NCI-H128 (cell line): ENCODE data around the gene UNC93B1.
A peak's percentile ranks its signal among the peaks of the same experiment; 100 is the strongest.
"Not testable (repeated sequence)": the region's sequence is repeated elsewhere in the genome, so short reads cannot be mapped to it uniquely, and the experiment has no call there.

Experiments used
- DNase-seq: peaks from one replicate; lab custom pipeline; 2025; ENCODE audit not compliant: unreplicated experiment; lab: John Stamatoyannopoulos, UW

The UNC93B1 gene

DNA sequence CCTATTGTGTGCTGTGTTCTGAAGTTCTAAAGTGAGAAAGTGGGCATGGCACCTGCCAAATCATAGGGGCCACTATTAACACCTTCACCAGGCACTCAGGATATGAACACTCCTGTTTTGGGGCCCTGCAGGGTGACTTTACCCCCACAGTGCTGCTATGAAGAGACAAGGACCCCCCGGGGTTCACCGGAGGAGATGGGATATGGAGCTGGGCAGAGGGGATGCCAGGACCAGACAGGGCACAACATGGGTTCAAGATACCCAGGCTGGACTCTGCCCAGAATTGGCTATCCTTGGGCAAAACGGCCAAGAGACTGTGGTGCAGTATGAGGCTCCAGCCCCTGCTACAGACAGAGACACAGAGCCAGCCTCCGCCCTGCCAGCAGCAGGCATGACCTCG lies 9.5 kb downstream of the UNC93B1 start:
- not testable (repeated sequence) for DNase-seq

DNA sequence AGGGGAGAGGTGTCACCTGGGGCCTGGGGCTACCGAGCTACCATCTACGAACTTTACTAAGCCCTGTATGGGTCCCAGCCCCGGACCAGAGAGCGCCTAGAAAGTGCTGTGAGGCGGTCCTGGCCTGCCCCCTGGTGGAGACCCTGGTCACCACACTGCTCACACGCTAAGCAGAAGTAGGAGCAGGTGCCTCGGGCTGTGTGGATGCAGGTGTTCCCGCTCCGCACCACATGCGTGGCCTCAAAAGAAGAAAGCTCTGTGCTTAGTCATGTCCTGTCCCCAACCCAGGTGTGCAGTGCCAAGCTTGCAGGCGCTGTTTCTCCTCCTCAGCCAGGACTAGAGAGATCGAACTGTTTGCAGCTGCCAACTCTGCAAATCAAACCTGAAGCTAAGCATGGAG lies 10.1 kb downstream of the UNC93B1 start:
- peak; percentile 11 for DNase-seq

DNA sequence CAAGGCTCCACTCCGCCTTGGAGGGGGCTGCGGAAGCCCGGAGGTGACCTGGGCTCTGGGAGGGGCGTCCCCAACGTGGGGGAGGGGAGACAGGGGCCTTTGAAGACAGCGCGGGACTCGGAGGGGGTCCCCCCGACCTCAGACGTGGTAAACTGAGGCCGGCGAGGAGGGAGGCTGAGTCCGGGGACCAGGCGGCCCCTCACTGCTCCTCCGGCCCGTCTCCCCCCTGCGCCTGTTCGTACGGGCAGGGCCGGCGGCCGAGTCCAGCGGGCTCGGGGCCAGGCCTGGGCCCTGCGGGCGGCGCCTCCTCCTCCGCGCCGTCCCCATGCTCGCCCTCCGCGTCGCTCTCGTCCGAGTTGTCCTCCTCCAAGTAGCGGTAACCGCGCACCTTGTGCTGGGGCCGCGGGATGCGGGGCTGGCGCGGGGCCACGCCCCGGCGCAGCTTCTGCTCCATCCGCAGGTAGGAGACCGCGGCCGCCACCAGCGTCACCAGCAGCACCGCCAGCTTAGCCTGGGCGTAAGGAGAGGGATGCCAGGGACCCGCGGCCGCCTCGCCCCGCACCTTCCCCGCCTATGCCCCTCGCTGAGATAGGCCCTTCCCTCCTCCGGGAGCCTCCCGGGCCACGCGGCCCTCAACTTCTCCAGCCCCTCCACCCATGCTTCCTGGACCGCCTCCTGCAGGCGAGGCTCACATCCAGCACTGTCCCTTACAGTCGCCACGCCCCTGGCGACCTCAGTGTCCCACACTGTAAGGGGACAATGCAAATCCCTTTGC lies 12.4 kb downstream of the UNC93B1 start:
- DNase-seq = not testable (repeated sequence)

DNA sequence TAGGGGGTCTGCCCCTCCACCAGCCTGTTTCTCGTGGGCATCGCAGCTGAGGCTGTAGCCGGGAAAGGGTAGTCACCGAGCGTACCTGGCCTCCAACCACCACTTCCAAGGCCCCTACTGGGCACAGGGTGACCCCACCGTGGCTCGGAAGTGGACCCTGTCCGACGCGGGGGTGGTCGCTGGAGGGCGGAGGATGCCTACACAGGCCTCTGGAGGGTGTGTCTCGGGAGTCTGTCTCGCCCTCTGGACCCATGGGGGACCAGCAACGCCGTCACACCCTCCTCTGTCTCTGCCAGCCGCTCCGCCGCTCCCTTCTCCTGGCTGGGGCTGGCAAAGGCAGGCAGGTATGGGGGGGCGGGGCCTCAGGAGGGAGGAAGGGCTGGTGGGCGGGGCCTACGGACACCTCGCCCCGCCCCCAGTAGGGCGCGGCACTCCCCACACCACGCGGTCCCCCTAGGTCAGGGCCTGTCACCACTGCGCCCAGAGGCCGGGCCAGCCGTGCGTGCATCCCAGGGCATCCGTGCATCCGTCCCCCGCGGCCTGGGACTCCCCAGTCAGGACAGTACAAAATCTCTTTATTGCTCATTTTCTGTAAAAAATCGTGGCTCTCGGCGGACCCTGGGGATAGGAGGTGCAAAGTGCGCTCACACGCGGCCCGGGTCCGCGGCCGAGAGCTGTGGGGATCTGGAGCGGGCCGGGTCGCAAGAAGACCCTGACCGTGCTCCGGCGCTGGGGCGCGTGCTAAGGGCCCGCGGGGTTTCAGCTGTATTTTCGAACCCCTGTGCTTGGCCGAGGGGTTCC lies 13.2 kb downstream of the UNC93B1 start:
- not testable (repeated sequence) for DNase-seq

DNA sequence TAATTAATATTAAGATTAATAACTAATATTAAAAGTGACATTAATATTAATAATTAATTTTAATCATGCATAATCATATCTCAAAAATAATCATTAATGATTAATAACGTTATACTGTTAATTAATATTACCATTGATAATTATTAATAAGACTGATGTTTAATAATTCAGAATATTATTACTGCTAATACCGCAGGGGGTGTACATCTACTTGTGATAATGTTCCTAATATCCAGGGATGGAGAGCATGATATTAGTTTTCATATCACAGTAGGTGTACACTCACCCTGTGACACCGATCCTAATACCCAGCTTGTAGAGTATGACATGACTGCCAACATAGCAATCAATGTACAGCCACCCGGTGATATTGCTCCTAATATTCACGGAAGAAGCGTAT lies 18.6 kb downstream of the UNC93B1 start:
- not testable (repeated sequence) for DNase-seq

DNA sequence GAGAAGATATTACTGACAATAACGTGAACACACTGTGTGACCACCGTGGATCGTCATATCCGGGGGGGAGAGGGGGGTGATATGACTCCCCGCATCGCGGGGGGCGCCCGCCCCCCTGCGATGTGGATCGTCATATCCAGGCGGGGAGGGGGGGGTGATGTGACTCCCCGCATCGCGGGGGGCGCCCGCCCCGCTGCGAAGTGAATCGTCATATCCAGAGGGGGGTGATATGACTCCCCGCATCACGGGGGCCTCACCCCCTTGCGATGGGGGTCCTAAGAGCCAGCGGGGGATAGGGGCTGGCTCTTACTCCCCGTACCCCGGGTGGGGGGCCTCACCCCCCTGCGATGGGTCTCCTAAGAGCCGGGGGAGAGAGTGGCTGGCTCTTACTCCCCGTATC lies 19.9 kb downstream of the UNC93B1 start:
- DNase-seq = no peak

DNA sequence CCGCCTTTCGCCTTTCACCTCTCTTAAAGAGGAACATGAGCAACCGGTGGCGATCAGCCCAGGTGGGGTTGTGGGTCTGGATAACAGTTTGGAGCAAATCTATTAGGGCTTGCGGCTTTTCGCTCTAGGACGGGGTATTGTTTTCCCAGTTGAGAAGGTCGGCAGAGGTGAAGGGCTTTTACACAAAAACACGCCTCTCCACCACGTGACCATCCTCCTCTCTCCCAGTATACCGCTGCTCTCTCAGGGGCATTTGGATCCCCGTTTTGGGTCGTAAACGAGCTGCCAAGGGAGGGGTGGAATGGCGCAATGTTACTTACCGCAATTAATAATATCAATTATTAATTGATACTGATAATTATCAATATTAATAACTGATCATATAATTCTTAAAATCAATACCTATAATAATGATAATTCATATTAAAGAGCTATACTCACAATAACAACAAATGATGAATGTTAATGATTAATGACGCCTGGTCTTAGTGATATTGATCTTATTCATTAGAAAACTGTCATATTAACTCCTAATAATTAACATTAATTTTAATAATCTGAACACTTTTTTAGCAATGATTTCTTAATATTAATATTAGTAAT lies 21.5 kb downstream of the UNC93B1 start:
- DNase-seq = not testable (repeated sequence)

DNA sequence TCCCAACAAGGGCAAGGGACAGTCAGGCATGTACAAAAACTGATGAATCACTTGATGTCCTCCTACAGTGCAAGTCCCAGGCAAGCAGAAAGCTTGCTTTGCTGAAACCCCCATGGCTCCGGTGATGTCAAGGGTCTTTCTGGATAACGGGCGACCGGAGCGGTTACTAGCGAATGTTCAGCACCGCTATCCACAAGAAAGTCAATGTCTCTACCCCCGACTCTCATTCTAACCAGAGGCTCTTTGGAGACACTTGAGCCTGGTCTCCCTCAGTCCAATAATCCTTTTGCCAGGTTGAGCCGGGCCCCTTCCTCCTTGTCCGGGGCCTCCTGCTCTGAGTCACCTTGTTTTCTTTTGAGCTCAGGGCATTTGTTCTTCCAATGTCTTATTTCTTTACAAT lies 22.7 kb downstream of the UNC93B1 start:
- DNase-seq = not testable (repeated sequence)

DNA sequence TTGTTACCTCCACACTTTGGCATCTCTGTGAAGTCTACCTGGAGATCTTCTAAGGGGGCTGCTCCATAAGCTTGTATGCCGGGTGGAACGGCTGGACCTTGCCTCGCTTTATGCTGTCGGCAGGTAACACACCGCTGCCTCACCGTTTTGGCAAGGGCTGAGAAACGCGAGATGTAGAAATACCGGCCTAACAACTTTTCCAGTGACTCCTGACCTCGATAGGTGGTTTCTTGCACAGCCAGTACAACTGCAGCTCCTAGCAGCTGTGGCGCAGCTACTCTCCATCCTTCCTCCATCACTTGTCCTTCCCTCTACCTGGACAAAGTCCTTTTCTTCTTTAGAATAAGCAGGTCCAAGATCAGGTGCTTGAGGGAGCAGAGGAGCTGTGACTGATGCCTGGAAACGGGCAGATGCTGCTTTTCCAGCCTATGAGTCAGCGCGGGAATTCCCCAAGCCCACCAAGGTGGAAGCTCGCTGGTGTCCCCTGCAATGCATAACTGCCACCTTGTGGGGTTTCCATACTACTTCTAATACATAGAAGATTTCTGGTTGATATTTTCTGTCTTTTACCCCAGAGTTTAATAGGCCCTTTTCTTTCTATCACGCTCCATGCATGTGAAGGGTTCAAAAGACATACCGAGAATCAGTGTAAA lies 25.0 kb downstream of the UNC93B1 start:
- DNase-seq = not testable (repeated sequence)

DNA sequence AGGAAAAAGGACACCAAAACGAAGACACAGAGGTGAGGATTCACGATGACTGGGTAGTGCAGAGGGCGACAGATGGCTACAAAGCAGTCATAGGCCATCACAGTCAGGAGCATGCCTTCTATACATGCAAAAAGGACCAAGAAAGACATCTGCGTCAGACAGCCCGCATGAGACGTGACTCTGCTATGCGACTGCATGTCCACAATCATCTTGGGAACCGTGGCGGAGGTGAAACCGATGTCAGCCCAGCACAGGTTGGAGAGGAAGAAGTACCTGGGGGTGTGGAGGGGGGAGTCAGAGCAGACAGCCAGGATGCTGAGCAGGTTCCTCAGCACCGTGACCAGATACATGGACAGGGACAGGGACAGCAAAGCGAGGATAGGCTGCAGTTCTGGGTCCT lies 29.2 kb downstream of the UNC93B1 start:
- not testable (repeated sequence) for DNase-seq

DNA sequence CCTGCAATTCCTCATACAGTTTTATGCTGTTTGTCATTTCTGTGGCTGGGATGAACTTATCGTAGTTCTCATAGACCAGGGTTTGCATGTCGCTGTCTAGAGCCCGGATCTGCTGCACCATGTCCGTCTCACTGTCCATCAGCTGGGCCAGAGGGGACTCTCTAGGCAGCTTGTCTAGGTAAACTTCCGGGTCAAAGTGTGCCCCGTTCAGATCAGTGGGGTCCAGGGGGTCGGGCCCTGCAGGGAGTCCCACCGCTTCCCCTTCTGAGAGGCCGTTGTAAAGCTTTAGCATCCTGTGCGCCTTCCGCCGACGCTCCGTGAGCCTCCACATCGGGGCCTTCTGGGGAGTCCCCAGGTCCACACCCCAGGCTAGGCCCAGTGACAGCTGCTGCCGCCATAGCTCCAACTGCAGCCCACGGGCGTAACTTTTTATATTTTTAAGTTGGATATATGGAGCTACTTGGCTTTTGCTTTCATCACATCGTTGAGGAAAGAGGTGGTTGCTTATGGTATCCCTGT lies 38.0 kb downstream of the UNC93B1 start:
- not testable (repeated sequence) for DNase-seq

DNA sequence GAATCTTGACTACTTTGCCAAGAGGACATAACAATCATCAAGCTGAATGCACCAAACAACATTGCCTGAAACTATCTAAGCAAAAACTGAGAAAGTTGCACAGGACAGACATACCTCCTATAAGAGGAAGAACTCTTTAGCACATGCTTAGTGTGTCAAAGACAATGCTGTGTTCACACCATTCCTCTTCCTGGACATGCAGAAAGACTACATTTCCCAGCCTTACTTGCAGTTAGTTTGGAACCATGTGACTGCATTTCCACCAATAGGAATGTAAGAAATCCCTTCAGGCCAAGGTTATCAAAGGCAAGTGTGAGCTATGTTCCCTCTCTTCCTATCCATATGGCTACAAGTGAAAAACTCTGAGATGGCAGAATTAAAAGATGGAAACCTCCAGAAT lies 39.2 kb downstream of the UNC93B1 start:
- DNase-seq = not testable (repeated sequence)

DNA sequence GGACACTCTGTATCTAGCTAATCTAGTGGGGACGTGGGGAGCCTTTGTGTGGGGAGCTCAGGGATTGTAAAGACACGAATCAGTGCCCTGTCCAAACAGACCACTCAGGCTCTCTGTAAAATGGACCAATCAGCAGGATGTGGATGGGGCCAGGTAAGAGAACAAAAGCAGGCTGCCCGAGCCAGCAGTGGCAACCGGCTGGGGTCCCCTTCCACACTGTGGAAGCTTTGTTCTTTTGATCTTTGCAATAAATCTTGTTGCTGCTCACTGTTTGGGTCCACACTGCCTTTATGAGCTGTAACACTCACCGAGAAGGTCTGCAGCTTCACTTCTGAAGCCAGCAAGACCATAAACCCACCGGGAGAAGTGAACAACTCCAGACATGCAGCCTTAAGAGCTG lies 40.0 kb downstream of the UNC93B1 start:
- not testable (repeated sequence) for DNase-seq

DNA sequence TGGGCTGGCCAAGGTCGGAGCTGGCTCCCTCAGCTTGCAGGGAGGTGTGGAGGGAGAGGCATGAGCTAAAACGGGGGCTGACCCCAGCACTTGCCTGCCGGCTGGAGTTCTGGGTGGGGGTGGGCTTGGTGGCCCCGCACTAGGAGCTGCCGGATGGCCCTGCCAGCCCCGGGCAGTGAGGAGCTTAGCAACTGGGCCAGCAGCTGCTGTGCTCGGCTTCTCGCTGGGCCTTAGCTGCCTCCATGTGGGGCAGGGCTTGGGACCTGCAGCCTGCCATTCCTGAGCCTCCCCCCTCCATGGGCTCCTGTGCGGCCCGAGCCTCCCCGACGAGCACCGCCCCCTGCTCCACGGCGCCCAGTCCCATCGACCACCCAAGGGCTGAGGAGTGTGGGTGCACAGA lies 40.7 kb downstream of the UNC93B1 start:
- DNase-seq = not testable (repeated sequence)

DNA sequence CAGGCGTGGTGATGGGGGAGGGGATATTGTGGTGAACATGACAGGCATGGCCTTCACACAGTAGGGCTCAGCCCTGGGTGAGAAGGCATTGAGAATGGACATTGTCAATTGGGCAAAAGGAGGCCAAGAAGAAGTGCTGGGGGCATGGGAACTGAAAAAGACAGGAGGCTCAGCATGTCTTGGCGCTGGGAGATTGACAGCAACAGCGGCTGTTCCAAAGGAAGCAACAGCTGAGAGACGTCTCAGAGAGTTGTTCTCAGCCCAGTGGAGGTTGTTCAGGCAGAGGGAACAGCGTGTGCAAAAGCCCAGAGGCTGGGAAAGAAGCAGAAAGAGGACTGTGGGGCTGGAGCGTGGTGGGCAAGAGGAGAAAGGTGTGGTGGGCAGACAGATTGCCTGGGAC lies 47.7 kb downstream of the UNC93B1 start:
- DNase-seq = not testable (repeated sequence)

DNA sequence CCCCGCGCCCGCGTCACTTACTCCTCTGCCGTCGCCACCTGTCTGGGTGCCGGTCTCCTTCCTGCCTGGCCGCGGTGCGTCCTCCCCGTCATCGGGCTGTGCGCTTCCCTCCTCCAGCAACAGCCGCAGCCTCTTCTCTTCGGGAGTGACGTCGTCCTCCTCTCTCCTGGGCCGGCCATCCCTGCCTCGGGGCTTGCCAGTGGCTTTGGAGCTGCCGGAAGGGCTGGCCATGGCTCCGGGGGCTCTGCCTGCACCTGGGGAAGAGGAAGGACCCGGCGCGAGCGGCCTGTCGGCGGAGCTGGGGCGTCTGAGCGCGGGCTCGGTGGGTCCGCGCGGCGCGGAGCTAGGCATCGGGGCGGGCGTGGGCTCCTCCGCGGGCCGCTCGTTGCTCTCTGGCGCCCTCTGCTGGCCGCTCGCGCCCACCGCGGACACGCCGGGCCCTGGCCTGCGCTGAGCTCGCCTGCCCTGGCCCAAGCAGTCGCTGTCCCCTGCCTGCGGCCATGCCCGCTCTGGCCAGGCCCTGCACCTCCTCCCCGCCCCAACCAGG lies 48.4 kb downstream of the UNC93B1 start:
- DNase-seq = not testable (repeated sequence)

DNA sequence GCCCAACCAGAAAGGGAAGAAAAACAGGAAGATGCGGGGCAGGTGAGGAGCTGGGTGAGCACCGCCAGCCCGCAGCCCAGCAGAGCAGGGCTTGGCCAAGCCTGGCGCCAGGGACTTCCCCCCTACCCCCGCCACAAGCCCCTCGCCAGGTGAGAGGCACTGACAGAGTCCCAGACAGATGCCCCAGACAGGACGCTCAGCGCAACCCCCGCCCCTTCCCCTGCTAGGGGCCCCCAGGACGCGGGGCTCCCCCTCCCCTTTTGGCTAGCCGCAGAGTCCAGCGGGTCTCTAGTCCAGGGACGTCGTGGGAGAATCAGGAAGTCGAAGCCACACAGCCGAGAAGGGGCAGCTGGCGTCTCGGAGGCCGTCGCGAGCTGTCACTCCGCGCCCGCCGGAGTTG lies 48.9 kb downstream of the UNC93B1 start:
- not testable (repeated sequence) for DNase-seq

DNA sequence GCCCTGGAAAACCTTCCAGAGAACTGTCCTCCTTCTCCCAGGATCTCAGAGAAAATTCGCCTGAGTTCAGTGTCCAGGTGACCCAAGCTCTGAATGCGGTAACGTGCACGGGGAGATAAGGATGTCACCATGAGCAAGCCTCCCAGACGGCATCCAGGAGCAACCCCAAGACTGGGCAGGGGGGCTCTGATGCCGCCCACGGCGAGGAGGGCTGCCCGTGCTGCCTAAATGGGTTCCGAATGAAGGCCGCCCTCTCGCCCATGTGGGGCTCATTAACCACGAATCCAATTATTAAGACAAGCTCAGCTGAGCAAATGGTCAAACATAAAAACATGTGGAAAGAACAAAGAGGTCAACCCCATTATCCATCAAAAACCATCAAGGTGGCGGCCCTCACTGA lies 49.6 kb downstream of the UNC93B1 start:
- DNase-seq = not testable (repeated sequence)

DNA sequence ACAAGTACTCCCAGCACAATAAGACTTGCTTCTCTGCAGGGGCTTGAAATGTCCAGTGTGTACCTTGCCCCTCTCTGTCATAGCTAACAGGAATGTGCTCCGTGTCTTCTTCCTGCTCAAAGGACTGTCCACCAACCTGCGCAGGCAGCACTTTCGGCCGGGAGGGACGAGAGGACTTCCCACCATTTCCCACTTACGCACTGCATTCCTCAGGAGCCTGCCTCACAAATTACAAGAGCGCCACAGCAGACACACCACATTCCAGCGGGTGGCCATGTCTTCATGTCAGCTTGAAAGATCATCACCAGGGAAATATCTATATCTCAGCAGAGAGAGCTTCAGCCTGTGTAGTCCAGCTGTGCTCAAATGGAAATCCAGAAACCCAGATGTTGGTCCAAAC lies 53.2 kb downstream of the UNC93B1 start:
- DNase-seq = not testable (repeated sequence)

DNA sequence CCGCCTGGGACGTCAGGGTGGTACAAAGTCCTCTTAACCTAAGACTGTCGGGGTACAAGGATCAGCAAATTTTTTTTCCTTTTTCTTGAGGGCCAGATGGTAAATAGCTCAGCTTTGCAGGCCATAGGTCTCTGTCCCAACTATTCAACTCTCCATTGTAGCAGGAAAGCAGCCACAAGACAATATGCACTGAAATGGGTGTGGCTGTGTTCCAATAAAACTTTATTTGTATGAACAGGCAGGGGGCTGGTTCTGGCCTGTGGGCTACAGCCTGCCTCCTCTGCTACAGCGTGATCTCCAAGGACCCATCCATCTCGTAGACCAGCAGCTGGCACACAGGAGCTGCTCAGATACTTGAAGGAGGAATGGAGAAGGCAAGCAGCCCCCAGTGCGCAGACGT lies 56.1 kb downstream of the UNC93B1 start:
- DNase-seq = not testable (repeated sequence)

DNA sequence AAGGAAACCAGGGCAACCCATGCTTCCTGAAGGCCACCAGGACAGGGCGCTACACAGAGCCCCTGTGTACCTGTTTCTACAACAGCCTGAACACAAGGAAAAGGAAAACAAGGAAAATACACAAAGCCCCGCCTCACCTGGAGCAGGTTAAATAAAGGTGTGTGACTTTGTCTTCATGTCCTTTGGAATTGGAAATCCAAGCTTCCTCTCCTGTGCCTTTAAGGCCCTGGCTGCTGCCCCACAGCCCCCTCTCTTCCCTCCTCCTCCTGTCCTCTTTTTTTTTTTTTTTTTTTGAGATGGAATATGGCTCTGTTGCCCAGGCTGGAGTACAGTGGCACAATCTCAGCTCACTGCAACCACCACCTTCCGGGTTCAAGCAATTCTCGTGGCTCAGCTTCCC lies 57.5 kb downstream of the UNC93B1 start:
- not testable (repeated sequence) for DNase-seq
